VCaP (cell line): ENCODE data around the gene GLA.

Source experiments
- H3K27ac ChIP-seq: fragments of 450-650 bp; 2 replicates; pipeline ENCODE4 v1.5.1; 2017
- TF ChIP-seq, protein P1 (sequence below): fragments of 450-650 bp; conservative IDR thresholded peaks from 2 replicates; pipeline ENCODE4 v1.5.1; 2017; ENCODE audit warnings: mild to moderate bottlenecking, moderate library complexity

GLA gene

GRCh38 chrX:101386542-101386885 lies 21.2 kb downstream of the GLA start:
- TF ChIP-seq, protein P1, sequence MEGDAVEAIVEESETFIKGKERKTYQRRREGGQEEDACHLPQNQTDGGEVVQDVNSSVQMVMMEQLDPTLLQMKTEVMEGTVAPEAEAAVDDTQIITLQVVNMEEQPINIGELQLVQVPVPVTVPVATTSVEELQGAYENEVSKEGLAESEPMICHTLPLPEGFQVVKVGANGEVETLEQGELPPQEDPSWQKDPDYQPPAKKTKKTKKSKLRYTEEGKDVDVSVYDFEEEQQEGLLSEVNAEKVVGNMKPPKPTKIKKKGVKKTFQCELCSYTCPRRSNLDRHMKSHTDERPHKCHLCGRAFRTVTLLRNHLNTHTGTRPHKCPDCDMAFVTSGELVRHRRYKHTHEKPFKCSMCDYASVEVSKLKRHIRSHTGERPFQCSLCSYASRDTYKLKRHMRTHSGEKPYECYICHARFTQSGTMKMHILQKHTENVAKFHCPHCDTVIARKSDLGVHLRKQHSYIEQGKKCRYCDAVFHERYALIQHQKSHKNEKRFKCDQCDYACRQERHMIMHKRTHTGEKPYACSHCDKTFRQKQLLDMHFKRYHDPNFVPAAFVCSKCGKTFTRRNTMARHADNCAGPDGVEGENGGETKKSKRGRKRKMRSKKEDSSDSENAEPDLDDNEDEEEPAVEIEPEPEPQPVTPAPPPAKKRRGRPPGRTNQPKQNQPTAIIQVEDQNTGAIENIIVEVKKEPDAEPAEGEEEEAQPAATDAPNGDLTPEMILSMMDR = no peak
- no peak overlapping the region for H3K27ac ChIP-seq

GRCh38 chrX:101385795-101386541 lies 21.8 kb downstream of the GLA start, which contains the start of gene BTK:
TSS of gene BTK (minus strand) at chrX:101386191. CDS start at chrX:101375284, 10,907 bp downstream.
- no peak within 1 kb of the TSS for H3K27ac ChIP-seq

DNA sequence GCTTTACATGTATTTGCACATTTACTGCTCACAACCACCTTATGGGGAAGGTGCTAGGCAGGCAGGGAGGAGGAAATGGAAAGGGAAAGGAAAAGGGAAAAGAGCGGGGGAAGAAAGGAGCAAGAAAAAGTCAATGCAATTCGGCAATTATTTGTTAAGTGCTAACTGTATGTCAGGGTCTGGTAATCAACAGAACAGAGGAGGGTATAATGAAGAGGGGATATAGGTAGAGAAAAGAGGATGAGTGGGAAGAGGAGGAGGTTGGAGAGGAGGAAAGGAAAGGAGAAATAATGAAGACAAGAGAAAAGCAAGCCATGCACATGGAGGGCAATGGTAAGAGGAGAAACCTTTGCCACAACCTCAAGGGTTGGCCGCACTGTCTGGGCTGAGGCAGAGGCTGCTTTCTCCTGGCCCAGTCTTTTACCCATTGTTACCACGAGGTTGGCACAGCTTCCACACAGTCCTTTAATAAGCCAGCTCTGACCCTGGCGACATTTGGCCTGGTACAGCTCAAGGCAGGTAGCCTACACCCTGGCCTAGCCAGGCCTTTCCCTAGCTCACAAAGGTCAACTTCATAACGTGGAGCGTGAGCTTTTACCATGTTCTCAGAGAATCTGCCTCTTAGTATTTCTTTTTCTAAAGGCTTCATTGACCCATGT lies 22.6 kb downstream of the GLA start:
- H3K27ac ChIP-seq = no peak overlapping the region
- TF ChIP-seq, protein P1 = no peak

More at GRCh38 chrX:101385795-101386541, 21.8 kb downstream of the GLA start, which contains the start of gene BTK:
- TF ChIP-seq, protein P1 = no peak

DNA sequence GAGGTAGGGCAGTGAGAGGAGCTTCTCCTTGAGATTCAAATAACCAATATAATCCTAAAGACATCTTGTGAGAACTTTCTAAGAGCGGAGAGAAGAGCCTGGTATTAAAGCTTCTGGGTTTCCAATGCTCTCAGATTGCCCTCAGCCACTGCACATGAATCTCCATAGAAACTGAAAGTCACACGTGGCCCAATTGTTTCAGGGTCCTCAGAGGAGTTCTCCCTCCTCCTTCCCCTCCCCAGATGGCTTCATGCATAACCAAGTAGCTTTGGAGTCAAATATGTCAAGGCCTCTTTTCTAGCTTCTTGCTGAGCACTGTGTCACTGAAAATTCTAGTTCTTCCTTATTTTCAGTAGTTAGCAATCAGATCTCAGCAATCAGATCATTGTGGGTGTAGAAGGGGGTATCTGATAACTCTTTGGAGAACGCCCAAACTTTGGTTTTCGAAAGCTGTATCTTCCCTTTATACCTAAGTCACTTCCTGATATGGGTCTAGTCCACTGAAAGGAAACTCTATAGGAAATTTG lies 24.0 kb downstream of the GLA start:
- no peak overlapping the region for H3K27ac ChIP-seq
- TF ChIP-seq, protein P1 = no peak

GRCh38 chrX:101377547-101377946 lies 30.2 kb downstream of the GLA start:
- TF ChIP-seq, protein P1 = no peak
- H3K27ac ChIP-seq = no peak overlapping the region

DNA sequence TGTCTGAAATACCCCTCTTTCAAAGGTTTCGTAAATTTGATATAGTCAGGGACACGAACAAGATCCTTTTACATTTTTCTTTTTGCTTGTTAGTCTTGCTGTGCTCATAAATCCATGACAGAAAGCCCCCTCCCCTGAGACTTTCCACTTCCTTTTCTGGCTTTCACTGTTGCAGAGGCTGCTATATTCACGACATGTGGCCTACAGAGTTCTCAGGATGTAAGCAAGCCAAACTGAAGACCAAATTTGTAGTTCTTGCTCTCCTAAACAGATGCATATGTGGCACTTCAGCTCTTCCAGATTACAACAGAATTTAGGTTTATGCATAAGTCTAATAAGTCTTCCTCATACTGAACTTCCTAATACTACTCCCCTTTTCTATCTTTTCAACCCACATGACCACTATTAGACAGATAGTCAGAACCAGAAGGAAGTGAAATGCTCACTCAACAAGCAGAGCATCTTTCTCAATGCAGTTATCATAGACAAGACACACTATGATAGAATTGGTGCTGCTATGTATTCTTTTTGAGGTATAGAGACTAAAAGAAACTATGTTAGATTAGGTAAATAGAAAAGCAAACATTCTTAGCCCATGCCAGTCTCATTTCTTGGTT lies 36.7 kb downstream of the GLA start:
- H3K27ac ChIP-seq = no peak overlapping the region
- TF ChIP-seq, protein P1 = no peak

- TF ChIP-seq, protein P1 = no peak
- H3K27ac ChIP-seq = no peak overlapping the region
These were observed 38.0 kb downstream of the GLA start for GRCh38 chrX:101369687-101370086.
